ENCODE data around the gene ZNF468.
"Not testable (repeated sequence)": the region's sequence is repeated elsewhere in the genome, so short reads cannot be mapped to it uniquely, and the experiment has no call there.

- TF ChIP-seq CTCF, POLR2A (IDR thresholded peaks at IDR 0.05): not testable (repeated sequence)
These were observed 27.6 kb downstream of the ZNF468 start for GRCh38 chr19:52829866-52830265.
